K562 (cell line): ENCODE results near the gene ARMC9.

Source experiments
- GABPA ChIP-seq: fragments of 200-800 bp; sonication (Bioruptor generic); conservative IDR thresholded peaks from 2 replicates; pipeline ENCODE4 v1.6.1; 2016; ENCODE audit warnings: low read depth, missing genetic modification characterization, missing compliant biosample characterization
- GATAD2B ChIP-seq: fragments of 450-650 bp; IDR thresholded peaks from 2 replicates; pipeline ENCODE4 v1.6.1; 2017; ENCODE audit warnings: mild to moderate bottlenecking, borderline replicate concordance
- IRF1 ChIP-seq: sonication (generic); formaldehyde crosslinking; IDR thresholded peaks from 2 replicates; pipeline ENCODE4 v1.8.0; 2022; ENCODE audit warnings: missing genetic modification reagents, mild to moderate bottlenecking, borderline replicate concordance
- STAT5A ChIP-seq: IDR thresholded peaks from 2 replicates; pipeline ENCODE4 v1.6.1; 2012; ENCODE audit warnings: low read length, inconsistent platforms, borderline replicate concordance
- TCF7L2 ChIP-seq: fragments of 150-350 bp; IDR thresholded peaks from 2 replicates; pipeline ENCODE4 v1.6.1; 2016; ENCODE audit warnings: low read depth, mild to moderate bottlenecking, low read length, moderate library complexity
- ZBTB43 ChIP-seq: sonication (generic); formaldehyde crosslinking; IDR thresholded peaks from 2 replicates; pipeline ENCODE4 v1.8.0; 2023; ENCODE audit warnings: mild to moderate bottlenecking, missing genetic modification reagents
- TF ChIP-seq, protein P1 (sequence below), 3 experiments: IDR thresholded peaks in 2 of 3; conservative IDR thresholded peaks in 1 of 3; 2 replicates each; pipeline ENCODE4 v1.5.1; 2011 to 2012; ENCODE audit warnings: low read length in 3 of 3, mild to moderate bottlenecking in 3 of 3, control low read depth in 2 of 3, improper control_type of control experiment in 1 of 3, inconsistent platforms in 1 of 3, low read depth in 1 of 3, mixed read lengths in 1 of 3, moderate library complexity in 1 of 3; ENCODE audit not compliant: insufficient read depth in 2 of 3

- no peak for TF ChIP-seq ZBTB43
- TF ChIP-seq, protein P1, sequence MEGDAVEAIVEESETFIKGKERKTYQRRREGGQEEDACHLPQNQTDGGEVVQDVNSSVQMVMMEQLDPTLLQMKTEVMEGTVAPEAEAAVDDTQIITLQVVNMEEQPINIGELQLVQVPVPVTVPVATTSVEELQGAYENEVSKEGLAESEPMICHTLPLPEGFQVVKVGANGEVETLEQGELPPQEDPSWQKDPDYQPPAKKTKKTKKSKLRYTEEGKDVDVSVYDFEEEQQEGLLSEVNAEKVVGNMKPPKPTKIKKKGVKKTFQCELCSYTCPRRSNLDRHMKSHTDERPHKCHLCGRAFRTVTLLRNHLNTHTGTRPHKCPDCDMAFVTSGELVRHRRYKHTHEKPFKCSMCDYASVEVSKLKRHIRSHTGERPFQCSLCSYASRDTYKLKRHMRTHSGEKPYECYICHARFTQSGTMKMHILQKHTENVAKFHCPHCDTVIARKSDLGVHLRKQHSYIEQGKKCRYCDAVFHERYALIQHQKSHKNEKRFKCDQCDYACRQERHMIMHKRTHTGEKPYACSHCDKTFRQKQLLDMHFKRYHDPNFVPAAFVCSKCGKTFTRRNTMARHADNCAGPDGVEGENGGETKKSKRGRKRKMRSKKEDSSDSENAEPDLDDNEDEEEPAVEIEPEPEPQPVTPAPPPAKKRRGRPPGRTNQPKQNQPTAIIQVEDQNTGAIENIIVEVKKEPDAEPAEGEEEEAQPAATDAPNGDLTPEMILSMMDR (IDR thresholded peaks at IDR 0.05 in 2 of 3, conservative IDR thresholded peaks at IDR 0.05 in 1 of 3; ENCODE audit: insufficient read depth in 2 of 3, low read depth in 1 of 3, low read length in 3 of 3) = no peak
- no peak for TF ChIP-seq STAT5A
- no peak for TF ChIP-seq GABPA
- no peak for TF ChIP-seq GATAD2B
- TF ChIP-seq IRF1 (CRISPR knock-in tag) = no peak
- no peak for TF ChIP-seq TCF7L2
Measured at GRCh38 chr2:231260442-231261208, 62.2 kb downstream of the ARMC9 start.
